Tibial nerve (tissue), 4 donors: ENCODE data around the gene SLC46A1. TPM values are rescaled to one million over a fixed set of nuclear protein-coding genes. Genes with fewer than 3 reads are reported as not detected.

Experiments used
- DNase-seq, 2 donors: peaks; one replicate each; pipeline ENCODE4 v3.0.0-alpha.2; 2019; ENCODE audit warnings: low spot score in 2 of 2
- H3K27ac ChIP-seq, 4 donors: fragments of 200-600 bp; sonication (generic) in 3 of 4; one replicate each; pipeline ENCODE4 v1.5.1; 2017 to 2019; ENCODE audit warnings: mild to moderate bottlenecking in 1 of 4
- H3K27me3 ChIP-seq, 2 donors: fragments of 200-600 bp; sonication (generic) in 1 of 2; one replicate each; pipeline versions ENCODE4 v1.5.1 to v1.6.0; 2017 to 2019
- H3K36me3 ChIP-seq, 3 donors: fragments of 200-600 bp; sonication (generic); one replicate each; pipeline ENCODE4 v1.5.1; 2018 to 2019
- H3K4me1 ChIP-seq, 4 donors: fragments of 200-600 bp; sonication (generic) in 3 of 4; one replicate each; pipeline ENCODE4 v1.5.1; 2017 to 2019
- H3K4me3 ChIP-seq, 4 donors: fragments of 200-600 bp; sonication (generic) in 3 of 4; one replicate each; pipeline ENCODE4 v1.5.1; 2017 to 2019; ENCODE audit warnings: mild to moderate bottlenecking in 1 of 4, moderate library complexity in 1 of 4
- H3K9me3 ChIP-seq, 4 donors: fragments of 200-600 bp; sonication (generic) in 3 of 4; one replicate each; pipeline ENCODE4 v1.5.1; 2017 to 2019
- CTCF ChIP-seq, 5 experiments: fragments of 200-600 bp in 3 of 5; fragments of 450-650 bp in 2 of 5; sonication (generic) in 3 of 5; IDR thresholded peaks; one replicate each; pipeline ENCODE4 v1.5.1; 2016 to 2019; ENCODE audit warnings: antibody characterized with exemption in 5 of 5, mild to moderate bottlenecking in 3 of 5, moderate library complexity in 2 of 5
- EP300 ChIP-seq, 2 donors: sonication (generic); formaldehyde crosslinking; IDR thresholded peaks; one replicate each; pipeline ENCODE4 v1.6.1; 2017; ENCODE audit warnings: antibody characterized with exemption in 2 of 2, mild to moderate bottlenecking in 1 of 2
- POLR2A ChIP-seq, 2 donors: fragments of 450-650 bp; IDR thresholded peaks; one replicate each; pipeline ENCODE4 v1.6.1; 2017; ENCODE audit warnings: antibody characterized with exemption in 2 of 2, mild to moderate bottlenecking in 2 of 2, moderate library complexity in 2 of 2
- WGBS, 2 donors: methylation state at CpG; one replicate each; pipeline ENCODE4 v1.1.5; 2018; 5-methylcytosine and 5-hydroxymethylcytosine counted together
- total RNA-seq, 4 donors: library from RNA; depleted of rRNA; stranded (reverse); fragments of >200 nt; gene quantifications; one replicate each; pipeline ENCODE4 v1.1.0, GENCODE V29; 2016

The SLC46A1 gene
- total RNA-seq, 4 donors from 2014 or later = 5.0 to 10.8 (median 6.4) TPM

GRCh38 chr17:28425206-28425605, 19.2 kb upstream of the SLC46A1 start:
- Histone ChIP-seq H3K27me3 (no peaks in the 10 kb centered on the region), H3K27ac (no peak overlapping the region), H3K4me3 (no peak overlapping the region), H3K36me3 (no peaks in the 10 kb centered on the region), H3K4me1 (no peaks in the 10 kb centered on the region), H3K9me3 (no peaks in the 10 kb centered on the region)
- WGBS, 2 donors = 83% methylated on average over 13 of the region's 13 CpGs
- no peak for DNase-seq
- TF ChIP-seq CTCF (IDR thresholded peaks at IDR 0.05) = no peak
- no peak for TF ChIP-seq POLR2A (IDR thresholded peaks at IDR 0.05)
- no peak for TF ChIP-seq EP300 (IDR thresholded peaks at IDR 0.05)

- Histone ChIP-seq H3K4me1 (peaks cover 0 to 3% (median 0%) of the 10 kb centered on the region in 4 donors), H3K4me3 (no peak overlapping the region)
Observed at GRCh38 chr17:28421787-28422305, 15.8 kb upstream of the SLC46A1 start.

GRCh38 chr17:28416703-28417311, 10.8 kb upstream of the SLC46A1 start:
- peaks cover 0 to 12% of the 10 kb centered on the region in 2 donors for H3K27me3 ChIP-seq
- WGBS, 2 donors = 17 to 19% methylated on average over 13 of the region's 13 CpGs
- no peaks in the 10 kb centered on the region for H3K9me3 ChIP-seq
- TF ChIP-seq CTCF (IDR thresholded peaks at IDR 0.05) = peak; percentile 12 to 50 (median 43)
- TF ChIP-seq POLR2A (IDR thresholded peaks at IDR 0.05) = no peak
- no peak for TF ChIP-seq EP300 (IDR thresholded peaks at IDR 0.05)
- peaks cover 0 to 6% (median 0%) of the 10 kb centered on the region in 4 donors for H3K4me1 ChIP-seq
- peak in 1 of 2 donors; percentile 39 for DNase-seq
- H3K27ac ChIP-seq = no peak overlapping the region
- no peak overlapping the region for H3K4me3 ChIP-seq
- H3K36me3 ChIP-seq = no peaks in the 10 kb centered on the region

More at GRCh38 chr17:28421787-28422305, 15.8 kb upstream of the SLC46A1 start:
- no peaks in the 10 kb centered on the region for H3K36me3 ChIP-seq
- no peak for TF ChIP-seq EP300 (IDR thresholded peaks at IDR 0.05)
- TF ChIP-seq POLR2A (IDR thresholded peaks at IDR 0.05) = no peak
- TF ChIP-seq CTCF (IDR thresholded peaks at IDR 0.05) = no peak
- no peak overlapping the region for H3K27ac ChIP-seq
- no peaks in the 10 kb centered on the region for H3K27me3 ChIP-seq
- 71 to 77% methylated on average over 7 of the region's 7 CpGs for WGBS, 2 donors
- DNase-seq = no peak
- H3K9me3 ChIP-seq = no peaks in the 10 kb centered on the region

- TF ChIP-seq EP300 (IDR thresholded peaks at IDR 0.05) (no peak), POLR2A (IDR thresholded peaks at IDR 0.05) (no peak), CTCF (IDR thresholded peaks at IDR 0.05) (no peak)
- DNase-seq = no peak
- WGBS, 2 donors = 82 to 94% methylated on average over 3 of the region's 3 CpGs
- Histone ChIP-seq H3K27me3 (peaks cover 0 to 12% of the 10 kb centered on the region in 2 donors), H3K36me3 (no peaks in the 10 kb centered on the region), H3K9me3 (no peaks in the 10 kb centered on the region), H3K4me3 (no peak overlapping the region), H3K4me1 (peaks cover 0 to 6% (median 0%) of the 10 kb centered on the region in 4 donors), H3K27ac (no peak overlapping the region)
Observed at GRCh38 chr17:28415886-28416285, 9.9 kb upstream of the SLC46A1 start.

GRCh38 chr17:28413804-28414203, 7.8 kb upstream of the SLC46A1 start:
- H3K4me3 ChIP-seq = no peak overlapping the region
- 50 to 54% methylated on average over 7 of the region's 7 CpGs for WGBS, 2 donors
- H3K36me3 ChIP-seq = no peaks in the 10 kb centered on the region
- no peaks in the 10 kb centered on the region for H3K9me3 ChIP-seq
- no peak for TF ChIP-seq POLR2A (IDR thresholded peaks at IDR 0.05)
- TF ChIP-seq EP300 (IDR thresholded peaks at IDR 0.05) = no peak
- TF ChIP-seq CTCF (IDR thresholded peaks at IDR 0.05) = no peak
- H3K4me1 ChIP-seq = peaks cover 0 to 6% (median 0%) of the 10 kb centered on the region in 4 donors
- no peak for DNase-seq
- no peak overlapping the region for H3K27ac ChIP-seq
- peaks cover 0 to 12% of the 10 kb centered on the region in 2 donors for H3K27me3 ChIP-seq
